ENCODE measurements around the gene PTPRC. TPM values are rescaled to one million over a fixed set of nuclear protein-coding genes. Genes with fewer than 3 reads are reported as not detected.

Gene PTPRC
- total RNA-seq, 3 donors from 2014 or later (not counting 1 experiment from before 2014, with no cell fraction given), result 1,142 to 1,334 (median 1,200) TPM

GRCh38 chr1:198700016-198700392, 61.2 kb downstream of the PTPRC start:
- Histone ChIP-seq H3K4me1 (ENCODE audit: control insufficient read depth, insufficient read depth, low read length) (peaks cover 25% of the 10 kb centered on the region), H3K9me3 (ENCODE audit: control insufficient read depth, insufficient read depth, low read length) (no peaks in the 10 kb centered on the region), H3K4me3 (ENCODE audit: low read length) (no peak overlapping the region), H3K27me3 (ENCODE audit: control insufficient read depth, insufficient read depth, low read length) (no peaks in the 10 kb centered on the region), H3K36me3 (ENCODE audit: control insufficient read depth, insufficient read depth, low read length) (peaks cover 89% of the 10 kb centered on the region), H3K27ac (ENCODE audit: low read length) (no peak overlapping the region)
- no peaks in the 10 kb centered on the region for H3K27me3 Mint-ChIP-seq (ENCODE audit: low read depth in 2 of 2)
- WGBS (ENCODE audit: insufficient coverage), result no CpG with 5 or more reads among the region's 1 CpG
- H3K36me3 Mint-ChIP-seq, result peaks cover 75% of the 10 kb centered on the region
- no peaks in the 10 kb centered on the region for H3K9me3 Mint-ChIP-seq
- intact Hi-C loops (cut with micrococcal nuclease), result loop anchor here (5.0 kb wide), 1 partner anchor 42 kb away; no protein-coding TSS in a partner anchor
- H3K4me3 Mint-ChIP-seq, result no peak overlapping the region
- H3K4me1 Mint-ChIP-seq, result peaks cover 67 to 77% of the 10 kb centered on the region in 2 donors
- DNase-seq (no peak), ATAC-seq (no peak)
- peak overlapping the region; percentile 83 to 88 for H3K27ac Mint-ChIP-seq
- TF ChIP-seq, protein P1, sequence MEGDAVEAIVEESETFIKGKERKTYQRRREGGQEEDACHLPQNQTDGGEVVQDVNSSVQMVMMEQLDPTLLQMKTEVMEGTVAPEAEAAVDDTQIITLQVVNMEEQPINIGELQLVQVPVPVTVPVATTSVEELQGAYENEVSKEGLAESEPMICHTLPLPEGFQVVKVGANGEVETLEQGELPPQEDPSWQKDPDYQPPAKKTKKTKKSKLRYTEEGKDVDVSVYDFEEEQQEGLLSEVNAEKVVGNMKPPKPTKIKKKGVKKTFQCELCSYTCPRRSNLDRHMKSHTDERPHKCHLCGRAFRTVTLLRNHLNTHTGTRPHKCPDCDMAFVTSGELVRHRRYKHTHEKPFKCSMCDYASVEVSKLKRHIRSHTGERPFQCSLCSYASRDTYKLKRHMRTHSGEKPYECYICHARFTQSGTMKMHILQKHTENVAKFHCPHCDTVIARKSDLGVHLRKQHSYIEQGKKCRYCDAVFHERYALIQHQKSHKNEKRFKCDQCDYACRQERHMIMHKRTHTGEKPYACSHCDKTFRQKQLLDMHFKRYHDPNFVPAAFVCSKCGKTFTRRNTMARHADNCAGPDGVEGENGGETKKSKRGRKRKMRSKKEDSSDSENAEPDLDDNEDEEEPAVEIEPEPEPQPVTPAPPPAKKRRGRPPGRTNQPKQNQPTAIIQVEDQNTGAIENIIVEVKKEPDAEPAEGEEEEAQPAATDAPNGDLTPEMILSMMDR (IDR thresholded peaks at IDR 0.05), result no peak

- Histone ChIP-seq H3K4me1 (ENCODE audit: control insufficient read depth, insufficient read depth, low read length) (peaks cover 25% of the 10 kb centered on the region), H3K27me3 (ENCODE audit: control insufficient read depth, insufficient read depth, low read length) (no peaks in the 10 kb centered on the region), H3K27ac (ENCODE audit: low read length) (peak overlapping the region; percentile 30), H3K9me3 (ENCODE audit: control insufficient read depth, insufficient read depth, low read length) (no peaks in the 10 kb centered on the region), H3K4me3 (ENCODE audit: low read length) (no peak overlapping the region), H3K36me3 (ENCODE audit: control insufficient read depth, insufficient read depth, low read length) (peaks cover 90% of the 10 kb centered on the region)
- Mint-ChIP-seq H3K27ac (peak overlapping the region; percentile 83 to 88), H3K36me3 (peaks cover 79% of the 10 kb centered on the region), H3K4me1 (peaks cover 71 to 78% of the 10 kb centered on the region in 2 donors), H3K4me3 (no peak overlapping the region), H3K27me3 (ENCODE audit: low read depth in 2 of 2) (no peaks in the 10 kb centered on the region), H3K9me3 (no peaks in the 10 kb centered on the region)
- WGBS (ENCODE audit: insufficient coverage), result no CpG with 5 or more reads among the region's 1 CpG
- intact Hi-C loops (cut with micrococcal nuclease), result loop anchor here (5.0 kb wide), 1 partner anchor 42 kb away; no protein-coding TSS in a partner anchor
- ATAC-seq, result no peak
- DNase-seq, result no peak
- TF ChIP-seq, protein P1 (IDR thresholded peaks at IDR 0.05), result no peak
These were observed 61.6 kb downstream of the PTPRC start for GRCh38 chr1:198700396-198700795.

DNA sequence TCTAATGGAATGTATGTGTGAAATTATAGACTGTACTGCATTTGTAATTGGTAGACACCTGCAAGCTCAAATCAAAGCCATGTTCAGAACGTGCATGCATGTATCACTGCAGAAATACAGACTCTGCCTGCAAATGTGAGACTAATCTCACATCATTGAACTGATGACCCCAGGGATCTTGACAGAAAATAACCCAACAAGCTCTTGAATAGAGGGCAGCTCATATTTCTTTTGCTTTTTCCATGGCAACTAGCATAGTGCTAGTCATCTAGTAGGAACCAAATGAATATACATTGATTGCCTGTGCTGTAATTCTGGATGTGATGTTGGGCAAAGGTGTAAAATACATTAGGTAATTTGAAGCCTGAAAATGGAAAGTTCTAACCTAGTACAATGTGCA, 62.4 kb downstream of the PTPRC start:
- peak overlapping the region; percentile 83 to 88 for H3K27ac Mint-ChIP-seq
- H3K4me1 Mint-ChIP-seq, result peaks cover 76 to 80% of the 10 kb centered on the region in 2 donors
- no peak overlapping the region for H3K4me3 ChIP-seq (ENCODE audit: low read length)
- no peaks in the 10 kb centered on the region for H3K9me3 Mint-ChIP-seq
- intact Hi-C loops (cut with micrococcal nuclease), result loop anchor here (5.0 kb wide), 1 partner anchor 41 kb away; no protein-coding TSS in a partner anchor
- TF ChIP-seq, protein P1 (IDR thresholded peaks at IDR 0.05), result no peak
- no peak for DNase-seq
- 45% methylated on average over 1 of the region's 1 CpG for WGBS (ENCODE audit: insufficient coverage)
- H3K27me3 Mint-ChIP-seq (ENCODE audit: low read depth in 2 of 2), result no peaks in the 10 kb centered on the region
- no peaks in the 10 kb centered on the region for H3K9me3 ChIP-seq (ENCODE audit: control insufficient read depth, insufficient read depth, low read length)
- H3K27me3 ChIP-seq (ENCODE audit: control insufficient read depth, insufficient read depth, low read length), result no peaks in the 10 kb centered on the region
- H3K27ac ChIP-seq (ENCODE audit: low read length), result no peak overlapping the region
- peak overlapping the region; percentile 9 for H3K4me3 Mint-ChIP-seq
- H3K36me3 Mint-ChIP-seq, result peaks cover 82% of the 10 kb centered on the region
- H3K36me3 ChIP-seq (ENCODE audit: control insufficient read depth, insufficient read depth, low read length), result peaks cover 97% of the 10 kb centered on the region
- ATAC-seq, result no peak
- H3K4me1 ChIP-seq (ENCODE audit: control insufficient read depth, insufficient read depth, low read length), result peaks cover 21% of the 10 kb centered on the region

Measured in natural killer cell (primary cell).